MM.1S (cell line): Measurements from ENCODE around the gene TRDN.

Experiments used
- DNase-seq: peaks from one replicate; pipeline ENCODE4 v3.0.0-alpha.2; 2015
- H2AFZ ChIP-seq: fragments of 300-600 bp; sonication (generic); 2 replicates; pipeline ENCODE4 v1.6.0; 2016; ENCODE audit warnings: antibody characterized with exemption, low read length
- H3F3A ChIP-seq: fragments of 300-600 bp; sonication (generic); 2 replicates; pipeline ENCODE4 v1.6.1; 2016; ENCODE audit warnings: mild to moderate bottlenecking, antibody characterized with exemption, low read length, moderate library complexity, mixed read lengths; ENCODE audit not compliant: insufficient read depth
- H3K27ac ChIP-seq: fragments of 300-600 bp; sonication (generic); 2 replicates; pipeline ENCODE4 v1.5.1; 2016; ENCODE audit warnings: mild to moderate bottlenecking, low read length
- H3K27me3 ChIP-seq: fragments of 300-600 bp; sonication (generic); replicated peaks from 2 replicates; pipeline ENCODE4 v1.6.0; 2016; ENCODE audit warnings: low read length; ENCODE audit not compliant: insufficient read depth
- H3K36me3 ChIP-seq: fragments of 300-600 bp; sonication (generic); replicated peaks from 2 replicates; pipeline ENCODE4 v1.6.1; 2016; ENCODE audit warnings: mild to moderate bottlenecking, low read length, mixed read lengths; ENCODE audit not compliant: insufficient read depth
- H3K4me1 ChIP-seq: fragments of 300-600 bp; sonication (generic); 2 replicates; pipeline ENCODE4 v1.6.1; 2016; ENCODE audit warnings: low read length, mixed read lengths
- H3K4me2 ChIP-seq: fragments of 300-600 bp; sonication (generic); 2 replicates; pipeline ENCODE4 v1.6.0; 2016; ENCODE audit warnings: low read depth, low read length
- H3K4me3 ChIP-seq: fragments of 300-600 bp; sonication (generic); 2 replicates; pipeline ENCODE4 v1.5.1; 2016; ENCODE audit warnings: low read length, mixed read lengths
- H3K79me2 ChIP-seq: fragments of 300-600 bp; sonication (generic); 2 replicates; pipeline ENCODE4 v1.6.1; 2016; ENCODE audit warnings: mixed run types, low read length, mixed read lengths
- H3K9ac ChIP-seq: fragments of 300-600 bp; sonication (generic); 2 replicates; pipeline ENCODE4 v1.6.1; 2016; ENCODE audit warnings: low read length, mixed read lengths
- H3K9me2 ChIP-seq: fragments of 300-600 bp; sonication (generic); replicated peaks from 2 replicates; pipeline ENCODE4 v1.6.1; 2016; ENCODE audit warnings: mild to moderate bottlenecking, low read length, mixed read lengths; ENCODE audit not compliant: insufficient read depth
- H3K9me3 ChIP-seq: fragments of 300-600 bp; sonication (generic); replicated peaks from 2 replicates; pipeline ENCODE4 v1.6.1; 2016; ENCODE audit warnings: mild to moderate bottlenecking, low read length, mixed read lengths; ENCODE audit not compliant: insufficient read depth
- H4K20me1 ChIP-seq: fragments of 300-600 bp; sonication (generic); 2 replicates; pipeline ENCODE4 v1.6.1; 2016; ENCODE audit warnings: mild to moderate bottlenecking, low read length, moderate library complexity, mixed read lengths; ENCODE audit not compliant: insufficient read depth
- EZH2 ChIP-seq: fragments of 300-600 bp; sonication (generic); optimal IDR thresholded peaks from 2 replicates; pipeline ENCODE3; 2017; ENCODE audit warnings: low read depth, mild to moderate bottlenecking, antibody characterized with exemption, low read length, mixed read lengths
- EZH2phosphoT487 ChIP-seq: fragments of 300-600 bp; sonication (generic); IDR thresholded peaks from 2 replicates; pipeline ENCODE4 v1.6.1; 2018; ENCODE audit warnings: antibody characterized with exemption, low read length
- TF ChIP-seq, protein P1 (sequence below): fragments of 300-600 bp; sonication (generic); IDR thresholded peaks from 2 replicates; pipeline ENCODE4 v1.5.1; 2016; ENCODE audit warnings: antibody characterized with exemption, low read length, mixed read lengths

The TRDN gene

DNA sequence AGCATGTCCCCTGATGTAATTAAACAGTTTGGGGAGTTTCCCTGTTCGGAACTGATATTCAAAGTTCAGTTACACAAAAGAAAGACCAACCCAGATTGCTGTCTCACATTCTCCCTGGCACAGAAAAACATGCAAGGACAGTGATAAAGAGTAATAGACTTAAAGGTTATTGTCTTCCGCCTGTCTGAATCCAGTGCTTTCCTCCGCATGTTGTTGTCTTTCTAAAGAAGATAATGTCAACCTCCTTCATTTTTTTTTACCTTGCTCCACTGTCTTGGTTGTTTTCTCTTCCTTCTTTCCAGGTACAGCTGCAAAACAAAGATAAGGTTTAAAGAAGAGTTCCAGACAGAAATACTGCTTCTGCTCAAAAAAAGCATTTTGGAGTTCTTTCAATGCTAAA is 284.5 kb downstream of the TRDN start:
- Histone ChIP-seq H3K9ac (no peak overlapping the region), H3K4me1 (no peaks in the 10 kb centered on the region), H3K27me3 (no peaks in the 10 kb centered on the region), H3K9me3 (no peaks in the 10 kb centered on the region), H2AFZ (no peak overlapping the region), H3K27ac (no peak overlapping the region), H3F3A (no peaks in the 10 kb centered on the region), H3K9me2 (no peaks in the 10 kb centered on the region), H3K4me2 (no peak overlapping the region), H4K20me1 (no peaks in the 10 kb centered on the region), H3K4me3 (no peak overlapping the region), H3K79me2 (no peaks in the 10 kb centered on the region), H3K36me3 (no peaks in the 10 kb centered on the region; the same call in 1 of the 2 replicates)
- no peak for TF ChIP-seq EZH2phosphoT487
- TF ChIP-seq, protein P1, sequence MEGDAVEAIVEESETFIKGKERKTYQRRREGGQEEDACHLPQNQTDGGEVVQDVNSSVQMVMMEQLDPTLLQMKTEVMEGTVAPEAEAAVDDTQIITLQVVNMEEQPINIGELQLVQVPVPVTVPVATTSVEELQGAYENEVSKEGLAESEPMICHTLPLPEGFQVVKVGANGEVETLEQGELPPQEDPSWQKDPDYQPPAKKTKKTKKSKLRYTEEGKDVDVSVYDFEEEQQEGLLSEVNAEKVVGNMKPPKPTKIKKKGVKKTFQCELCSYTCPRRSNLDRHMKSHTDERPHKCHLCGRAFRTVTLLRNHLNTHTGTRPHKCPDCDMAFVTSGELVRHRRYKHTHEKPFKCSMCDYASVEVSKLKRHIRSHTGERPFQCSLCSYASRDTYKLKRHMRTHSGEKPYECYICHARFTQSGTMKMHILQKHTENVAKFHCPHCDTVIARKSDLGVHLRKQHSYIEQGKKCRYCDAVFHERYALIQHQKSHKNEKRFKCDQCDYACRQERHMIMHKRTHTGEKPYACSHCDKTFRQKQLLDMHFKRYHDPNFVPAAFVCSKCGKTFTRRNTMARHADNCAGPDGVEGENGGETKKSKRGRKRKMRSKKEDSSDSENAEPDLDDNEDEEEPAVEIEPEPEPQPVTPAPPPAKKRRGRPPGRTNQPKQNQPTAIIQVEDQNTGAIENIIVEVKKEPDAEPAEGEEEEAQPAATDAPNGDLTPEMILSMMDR: no peak
- no peak for TF ChIP-seq EZH2
- DNase-seq: no peak

DNA sequence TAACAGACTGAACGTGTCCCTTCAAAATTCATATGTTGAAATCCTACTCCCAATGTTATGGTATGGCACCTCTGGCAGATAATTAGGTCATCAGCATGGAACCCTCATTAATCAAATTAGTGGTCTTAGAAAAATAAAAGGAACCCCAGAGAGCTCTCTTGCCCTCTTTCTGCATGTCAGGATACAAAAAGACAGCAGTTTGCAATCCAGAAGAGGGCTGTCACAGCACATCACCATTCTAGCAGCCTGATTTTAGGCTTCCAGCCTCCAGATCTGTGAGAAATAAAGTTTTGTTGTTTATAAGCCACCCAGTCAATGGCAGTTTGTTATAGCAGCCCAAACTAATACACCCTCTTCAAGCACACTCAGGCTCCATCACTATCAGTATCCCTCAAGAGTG is 292.9 kb downstream of the TRDN start:
- H3K4me1 ChIP-seq: no peaks in the 10 kb centered on the region
- DNase-seq: no peak
- H3K27me3 ChIP-seq: no peaks in the 10 kb centered on the region
- no peak overlapping the region for H3K4me3 ChIP-seq
- H3K36me3 ChIP-seq: no peaks in the 10 kb centered on the region
- TF ChIP-seq EZH2phosphoT487 (no peak), EZH2 (no peak)
- TF ChIP-seq, protein P1: no peak
- H3K9me3 ChIP-seq: no peaks in the 10 kb centered on the region
- H4K20me1 ChIP-seq: no peaks in the 10 kb centered on the region
- H2AFZ ChIP-seq: no peak overlapping the region
- H3F3A ChIP-seq: no peaks in the 10 kb centered on the region
- no peak overlapping the region for H3K4me2 ChIP-seq
- no peak overlapping the region for H3K9ac ChIP-seq
- H3K27ac ChIP-seq: no peak overlapping the region
- no peaks in the 10 kb centered on the region for H3K79me2 ChIP-seq
- H3K9me2 ChIP-seq: no peaks in the 10 kb centered on the region

DNA sequence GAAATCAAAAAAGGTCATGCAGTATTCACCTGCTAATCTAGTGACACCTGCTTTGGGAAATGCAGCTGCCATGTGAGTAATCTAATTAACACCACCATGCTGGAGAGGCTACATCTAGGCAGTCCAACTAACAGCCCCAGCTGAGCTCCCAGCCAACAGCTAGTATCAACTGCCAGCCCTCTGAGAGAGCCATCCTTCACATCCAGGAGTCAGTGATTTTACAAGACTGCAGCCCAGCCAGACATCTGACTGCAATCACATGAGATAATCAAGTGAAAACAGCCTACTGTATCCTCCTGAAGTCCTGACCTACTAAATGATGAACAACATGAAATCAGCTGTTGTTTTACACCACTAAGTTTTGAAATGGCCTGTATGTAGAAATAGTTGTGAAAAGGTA is 298.4 kb downstream of the TRDN start:
- Histone ChIP-seq H2AFZ (no peak overlapping the region), H3K9ac (no peak overlapping the region), H3K9me3 (no peaks in the 10 kb centered on the region), H3K4me3 (no peak overlapping the region), H3K4me2 (no peak overlapping the region), H3K4me1 (no peaks in the 10 kb centered on the region), H3K79me2 (no peaks in the 10 kb centered on the region), H3K27me3 (no peaks in the 10 kb centered on the region), H3K27ac (no peak overlapping the region), H3K9me2 (no peaks in the 10 kb centered on the region), H4K20me1 (no peaks in the 10 kb centered on the region), H3F3A (no peaks in the 10 kb centered on the region), H3K36me3 (no peaks in the 10 kb centered on the region)
- DNase-seq: no peak
- TF ChIP-seq EZH2phosphoT487 (no peak), EZH2 (no peak)
- TF ChIP-seq, protein P1: no peak
